Thyroid gland (tissue), 4 donors: ENCODE measurements around the gene MAPK8. TPM values are rescaled to one million over a fixed set of nuclear protein-coding genes. Genes with fewer than 3 reads are reported as not detected.

Experiments
- DNase-seq, 2 donors: peaks; one replicate each; pipeline ENCODE4 v3.0.0-alpha.2; 2019
- H3K27ac ChIP-seq, 3 donors: fragments of 200-600 bp; sonication (generic); 1 replicate in 2 of 3; 2 replicates in 1 of 3; pipeline ENCODE4 v1.5.1; 2016 to 2019; ENCODE audit warnings: mild to moderate bottlenecking in 1 of 3, moderate library complexity in 1 of 3
- H3K27me3 ChIP-seq: fragments of 200-600 bp; sonication (generic); one replicate; pipeline ENCODE4 v1.5.1; 2019
- H3K36me3 ChIP-seq, 2 donors: fragments of 200-600 bp; sonication (generic); one replicate each; pipeline ENCODE4 v1.5.1; 2016 to 2019
- H3K4me1 ChIP-seq, 2 donors: fragments of 200-600 bp; sonication (generic); one replicate each; pipeline ENCODE4 v1.5.1; 2017 to 2019
- H3K4me3 ChIP-seq, 3 donors: fragments of 200-600 bp; sonication (generic); replicated peaks in 1 of 3; 1 replicate in 2 of 3; 2 replicates in 1 of 3; pipeline ENCODE4 v1.5.1; 2016; ENCODE audit warnings: mild to moderate bottlenecking in 1 of 3
- H3K9me3 ChIP-seq: fragments of 200-600 bp; sonication (generic); one replicate; pipeline ENCODE4 v1.5.1; 2017
- CTCF ChIP-seq, 6 experiments: fragments of 200-600 bp in 3 of 6; fragments of 450-650 bp in 3 of 6; sonication (generic) in 3 of 6; IDR thresholded peaks; one replicate each; pipeline ENCODE4 v1.5.1; 2016 to 2019; ENCODE audit warnings: antibody characterized with exemption in 6 of 6, mild to moderate bottlenecking in 2 of 6, inconsistent platforms in 1 of 6, moderate library complexity in 1 of 6
- POLR2A ChIP-seq, 2 donors: fragments of 450-650 bp; IDR thresholded peaks; one replicate each; pipeline ENCODE4 v1.6.1; 2017; ENCODE audit warnings: antibody characterized with exemption in 2 of 2, mild to moderate bottlenecking in 2 of 2, moderate library complexity in 1 of 2
- WGBS, 2 donors: methylation state at CpG; one replicate each; pipeline ENCODE4 v1.1.5; 2017; 5-methylcytosine and 5-hydroxymethylcytosine counted together
- intact Hi-C: fragments of 100-400 bp; cut with DNase I; formaldehyde crosslinking; loops from one replicate; pipeline ENCODE4 v1.15.1; 2023
- total RNA-seq, 4 donors: library from RNA; depleted of rRNA; stranded (reverse); fragments of >200 nt; gene quantifications; one replicate each; pipeline ENCODE4 v1.2.3, GENCODE V29; 2016

MAPK8 gene
- total RNA-seq, 4 donors from 2014 or later, result 76.2 to 165 (median 99.0) TPM

GRCh38 chr10:48466611-48467240 is 160.2 kb downstream of the MAPK8 start:
- H3K27ac ChIP-seq, result no peak overlapping the region
- H3K4me3 ChIP-seq, result no peak overlapping the region
- no peaks in the 10 kb centered on the region for H3K27me3 ChIP-seq
- WGBS, 2 donors, result 40 to 58% methylated on average over 3 to 7 of the region's 43 CpGs
- intact Hi-C loops, result no loop called here
- no peak for DNase-seq
- H3K4me1 ChIP-seq, result peaks cover 31 to 41% of the 10 kb centered on the region in 2 donors
- no peaks in the 10 kb centered on the region for H3K9me3 ChIP-seq
- TF ChIP-seq POLR2A (IDR thresholded peaks at IDR 0.05), result no peak
- TF ChIP-seq CTCF (IDR thresholded peaks at IDR 0.05), result no peak
- no peaks in the 10 kb centered on the region for H3K36me3 ChIP-seq

- Histone ChIP-seq H3K4me3 (no peak overlapping the region), H3K4me1 (peaks cover 31 to 40% of the 10 kb centered on the region in 2 donors), H3K36me3 (no peaks in the 10 kb centered on the region), H3K27ac (no peak overlapping the region), H3K9me3 (no peaks in the 10 kb centered on the region), H3K27me3 (no peaks in the 10 kb centered on the region)
- no peak for TF ChIP-seq CTCF (IDR thresholded peaks at IDR 0.05)
- TF ChIP-seq POLR2A (IDR thresholded peaks at IDR 0.05), result peak in 1 of 2 donors; percentile 17
- intact Hi-C loops, result no loop called here
- 42 to 61% methylated on average over 4 of the region's 4 CpGs for whole genome bisulfite sequencing, 2 donors
- DNase-seq, result peak; percentile 65 to 67
These were observed 161.2 kb downstream of the MAPK8 start for GRCh38 chr10:48467669-48468068.

GRCh38 chr10:48468130-48468790 is 161.8 kb downstream of the MAPK8 start:
- no peak overlapping the region for H3K4me3 ChIP-seq
- peaks cover 28 to 35% of the 10 kb centered on the region in 2 donors for H3K4me1 ChIP-seq
- intact Hi-C loops, result no loop called here
- peak overlapping the region in 2 of 3 donors; percentile 40 for H3K27ac ChIP-seq
- TF ChIP-seq POLR2A (IDR thresholded peaks at IDR 0.05) (no peak), CTCF (IDR thresholded peaks at IDR 0.05) (no peak)
- no peak for DNase-seq
- H3K36me3 ChIP-seq, result no peaks in the 10 kb centered on the region
- H3K9me3 ChIP-seq, result no peaks in the 10 kb centered on the region
- no peaks in the 10 kb centered on the region for H3K27me3 ChIP-seq
- WGBS, 2 donors, result 72 to 74% methylated on average over 3 of the region's 3 CpGs

GRCh38 chr10:48468866-48469511 is 162.5 kb downstream of the MAPK8 start:
- no peak for DNase-seq

More at GRCh38 chr10:48468866-48469511, 162.5 kb downstream of the MAPK8 start:
- Histone ChIP-seq H3K9me3 (no peaks in the 10 kb centered on the region), H3K27me3 (no peaks in the 10 kb centered on the region), H3K27ac (peak overlapping the region in 2 of 3 donors; percentile 5 to 40), H3K36me3 (no peaks in the 10 kb centered on the region), H3K4me3 (no peak overlapping the region), H3K4me1 (peaks cover 20 to 27% of the 10 kb centered on the region in 2 donors)
- WGBS, 2 donors, result 60 to 75% methylated on average over 1 to 2 of the region's 3 CpGs
- TF ChIP-seq POLR2A (IDR thresholded peaks at IDR 0.05), result no peak
- TF ChIP-seq CTCF (IDR thresholded peaks at IDR 0.05), result no peak
- intact Hi-C loops, result no loop called here
